ENCODE measurements around the gene COPZ1.

GRCh38 chr12:54389607-54390175 is 64.8 kb downstream of the COPZ1 start:
- no peak for TF ChIP-seq SIN3A (IDR thresholded peaks at IDR 0.05; ENCODE audit: borderline replicate concordance, insufficient read depth, low read length)
- no peak for TF ChIP-seq REST (IDR thresholded peaks at IDR 0.05; ENCODE audit: insufficient read depth in 1 of 2, low read depth in 2 of 2, low read length in 2 of 2)
- no peak for TF ChIP-seq POLR2AphosphoS5 (IDR thresholded peaks at IDR 0.05; ENCODE audit: low read depth, low read length)

Data from PFSK-1 (cell line).